Left colon (tissue), 2 donors: ENCODE measurements around the gene YBX2. TPM values are rescaled to one million over a fixed set of nuclear protein-coding genes. Genes with fewer than 3 reads are reported as not detected.
A peak's percentile ranks its signal among the peaks of the same experiment; 100 is the strongest.
"Not testable (repeated sequence)": the region's sequence is repeated elsewhere in the genome, so short reads cannot be mapped to it uniquely, and the experiment has no call there.

Experiments
- ATAC-seq: fragments of 200-7000 bp; cut with Tn5 transposase; one replicate; pipeline ENCODE4 v1.9.1; 2020; ENCODE audit warnings: mild to moderate bottlenecking, moderate library complexity
- DNase-seq, 2 donors: peaks; one replicate each; pipeline ENCODE4 v3.0.0-alpha.2; 2020
- intact Hi-C, 2 donors: fragments of 100-400 bp; cut with DNase I in 1 of 2; cut with micrococcal nuclease in 1 of 2; formaldehyde crosslinking; loops; one replicate each; pipeline versions ENCODE4 v1.11.2 to v1.14.0; 2022; cut with DNase I, micrococcal nuclease
- long read RNA-seq: library from polyadenylated mRNA; unstranded; transcript quantifications from one replicate; pipeline ENCODE4 v2.0.0, GENCODE V29; 2021
- total RNA-seq, 2 donors: library from RNA; stranded (reverse); fragmentation: NEBNext Ultra II Directional; extraction: Animal tissue kit (Norgen Biotek cat#: 25700); gene quantifications; one replicate each; pipeline ENCODE4 v1.2.1, GENCODE V29; 2021
- donor health status: DM: no; HTN: no; CAD: no.
- donor health status: DM: yes; HTN: yes; CAD: no.

YBX2 gene
- total RNA-seq: 10 to 100 TPM; 19.7 to 23.6 TPM
- long read RNA-seq: 0 reads

GRCh38 chr17:7294614-7295153 lies at the start of gene YBX2:
TSS of gene YBX2 (minus strand) at chr17:7294639. CDS start at chr17:7294500, 139 bp downstream.
- peak; percentile 95 for DNase-seq
- intact Hi-C loops: loop anchor here in 1 of 2 donors (2.0 kb wide), 1 partner anchor 14 kb away; the partner anchor contains the start of gene SLC2A4
- ATAC-seq: peak; percentile 81

- ATAC-seq (no peak), DNase-seq (no peak)
- intact Hi-C loops: no loop called here
These were observed 48.8 kb upstream of the YBX2 start for GRCh38 chr17:7343250-7343649.

DNA sequence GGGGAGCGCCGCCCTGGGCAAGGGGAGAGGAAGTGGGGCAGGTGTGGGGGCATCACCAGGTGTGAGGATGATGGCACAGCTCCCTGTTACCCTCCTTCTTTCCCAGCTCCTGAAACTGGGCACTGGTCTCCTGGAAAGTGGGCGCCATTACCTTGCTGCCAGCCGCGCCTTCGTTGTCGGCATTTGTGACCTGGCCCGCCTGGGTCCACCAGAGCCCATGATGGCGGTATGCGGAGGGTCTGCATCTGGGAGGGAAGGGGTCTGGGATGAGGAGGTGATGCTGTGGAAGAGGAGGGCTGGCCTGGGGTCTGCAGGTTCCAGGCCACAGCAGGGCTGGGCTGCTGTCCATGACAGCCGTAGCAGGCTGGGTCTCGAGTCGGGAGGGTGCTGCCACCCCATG lies 47.4 kb upstream of the YBX2 start:
- intact Hi-C loops: no loop called here
- ATAC-seq (no peak), DNase-seq (no peak)

- DNase-seq: no peak
- ATAC-seq: no peak
- intact Hi-C loops: no loop called here
These were observed 45.7 kb upstream of the YBX2 start for GRCh38 chr17:7340179-7340578.

- DNase-seq, intact Hi-C loops, ATAC-seq: not testable (repeated sequence)
These were observed 43.2 kb upstream of the YBX2 start for GRCh38 chr17:7337600-7337999.

GRCh38 chr17:7336240-7337175 lies 42.1 kb upstream of the YBX2 start, which contains the start of gene ACAP1:
TSS of gene ACAP1 (plus strand) at chr17:7336529. CDS start at chr17:7336735, 206 bp downstream.
- DNase-seq (peak; percentile 70 to 79), ATAC-seq (peak; percentile 69)
- intact Hi-C loops: no loop called here

GRCh38 chr17:7335765-7336164 lies 41.3 kb upstream of the YBX2 start:
- ATAC-seq, intact Hi-C loops, DNase-seq: not testable (repeated sequence)

DNA sequence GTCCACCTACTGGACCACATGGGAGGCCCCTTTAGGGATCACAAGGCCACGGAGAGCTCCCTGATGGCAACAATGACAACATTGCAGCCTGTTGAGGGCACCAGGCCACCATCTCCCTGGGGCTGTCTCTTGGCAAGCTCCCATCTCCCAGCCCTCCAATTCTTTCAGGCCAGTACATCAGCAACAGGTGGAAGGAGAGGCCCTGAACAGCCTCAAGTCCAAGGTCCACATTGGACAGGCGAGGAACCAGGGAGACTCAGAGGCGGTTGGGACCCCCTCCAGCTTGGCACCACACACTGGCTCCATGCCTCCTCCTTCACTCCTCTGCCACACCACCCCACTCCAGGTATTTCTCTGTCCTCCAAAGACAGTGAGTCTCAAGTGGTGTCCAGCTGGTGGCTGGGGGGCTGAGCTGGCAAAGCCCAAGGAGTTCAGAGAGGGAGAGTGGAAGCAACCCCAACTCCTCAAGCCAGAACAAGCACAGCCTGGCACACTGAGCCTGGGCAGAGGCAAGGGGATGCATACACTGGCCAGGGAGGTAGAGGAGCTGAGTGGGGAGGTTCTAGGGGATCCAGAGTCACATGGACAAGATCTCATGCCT lies 40.6 kb upstream of the YBX2 start:
- ATAC-seq (no peak), DNase-seq (no peak)
- intact Hi-C loops: no loop called here

GRCh38 chr17:7332600-7333069 lies 38.2 kb upstream of the YBX2 start:
- ATAC-seq, intact Hi-C loops, DNase-seq: not testable (repeated sequence)

DNA sequence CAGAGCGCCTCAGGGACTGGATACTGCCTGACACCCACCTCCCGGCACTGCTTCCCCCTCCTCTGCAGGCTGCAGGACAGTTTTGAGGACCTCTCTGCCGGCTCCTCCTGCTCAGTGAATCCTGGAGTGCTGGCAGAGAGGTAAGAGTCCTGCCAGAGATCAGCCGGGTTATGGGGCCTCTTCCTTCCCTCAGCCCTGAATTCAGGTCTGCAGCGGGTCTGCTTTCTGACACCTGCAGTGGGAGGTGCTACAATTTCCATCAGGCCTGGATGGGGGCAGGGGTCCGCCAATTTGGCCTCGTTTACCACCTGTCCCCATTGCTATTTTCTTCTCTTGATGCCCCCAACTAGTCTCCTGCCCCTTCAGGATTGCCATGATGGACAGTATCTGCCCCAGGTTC lies 37.7 kb upstream of the YBX2 start:
- intact Hi-C loops: no loop called here
- no peak for DNase-seq
- ATAC-seq: no peak

DNA sequence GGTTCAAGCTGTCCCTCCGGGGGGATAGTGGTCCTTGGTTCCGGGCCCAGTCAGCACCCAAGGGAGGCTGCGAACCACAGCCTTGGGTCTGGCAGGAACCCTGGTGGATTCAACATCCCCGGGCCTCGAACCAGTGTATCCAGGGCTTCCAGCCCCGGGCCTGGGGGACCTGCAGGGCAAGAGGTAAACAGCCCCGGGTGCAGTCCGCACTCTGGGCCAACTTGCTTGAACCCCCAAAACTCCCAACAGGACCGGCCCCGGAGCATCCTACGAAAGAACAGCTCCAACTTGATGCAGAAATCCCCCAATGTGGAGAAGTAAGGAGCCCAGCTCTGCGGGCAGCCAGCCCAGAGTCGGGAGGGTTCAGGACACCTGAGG lies 36.2 kb upstream of the YBX2 start:
- intact Hi-C loops: no loop called here
- no peak for ATAC-seq
- no peak for DNase-seq

GRCh38 chr17:7329997-7330637 lies 35.7 kb upstream of the YBX2 start:
- ATAC-seq (peak; percentile 63), DNase-seq (peak; percentile 79 to 86)
- intact Hi-C loops: no loop called here

DNA sequence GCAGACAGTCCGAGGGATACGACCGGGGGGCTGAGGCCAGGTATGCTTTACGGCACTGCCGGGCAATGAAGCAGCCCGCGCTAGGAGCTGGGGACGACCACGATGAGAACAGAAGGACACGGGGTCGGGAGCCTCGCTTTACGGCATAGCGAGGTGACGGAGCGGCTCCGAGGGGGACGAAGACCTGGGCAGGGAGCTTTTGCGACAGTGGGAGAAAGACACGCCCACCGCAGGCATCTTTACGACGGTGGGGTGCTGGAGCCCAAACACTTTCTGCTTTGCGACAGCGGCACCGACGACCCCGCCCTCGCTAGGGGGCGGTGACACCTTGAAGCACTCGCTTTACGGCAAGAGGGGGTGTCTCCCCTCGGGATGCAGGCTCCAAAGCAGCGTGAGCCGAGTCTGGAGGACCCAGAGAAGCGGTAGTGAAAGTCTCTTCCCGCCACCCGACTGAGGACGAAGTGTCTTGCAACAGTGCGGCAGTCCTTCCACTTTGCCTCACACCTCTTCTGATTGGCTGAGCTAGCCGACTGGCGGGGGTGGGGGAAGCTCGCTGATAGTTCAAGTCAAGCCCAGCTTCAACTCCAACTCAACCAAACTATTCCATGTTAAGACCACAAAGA lies 35.0 kb upstream of the YBX2 start:
- intact Hi-C loops: no loop called here
- DNase-seq (peak; percentile 98 to 100), ATAC-seq (peak; percentile 85)

GRCh38 chr17:7328840-7329373 lies 34.5 kb upstream of the YBX2 start, which contains the start of gene NEURL4:
TSS of gene NEURL4 (minus strand) at chr17:7329335. CDS start at chr17:7329312, 23 bp downstream.
- intact Hi-C loops: no loop called here
- ATAC-seq (peak; percentile 37), DNase-seq (no peak)

GRCh38 chr17:7328009-7328408 lies 33.6 kb upstream of the YBX2 start:
- no peak for DNase-seq

DNA sequence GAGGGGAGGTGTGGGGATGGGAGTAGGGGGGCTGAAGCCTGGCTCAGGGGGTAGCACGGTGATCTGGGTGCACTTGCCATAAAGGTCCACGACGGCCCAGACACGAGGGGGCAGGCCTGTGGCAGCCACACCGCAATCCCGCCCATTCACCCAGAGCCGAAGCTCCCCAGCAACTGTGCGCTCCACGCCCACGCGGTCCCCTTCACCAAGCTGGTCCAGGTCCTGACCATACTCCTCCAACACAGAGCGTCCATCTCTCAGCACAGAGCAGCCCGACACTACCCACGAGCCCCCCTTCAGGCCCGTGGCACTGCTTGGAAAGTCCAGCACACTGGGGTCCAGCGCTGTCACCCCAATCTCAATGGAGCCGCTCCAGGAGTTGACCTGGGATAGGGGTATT lies 33.1 kb upstream of the YBX2 start:
- DNase-seq (no peak), ATAC-seq (no peak)
- intact Hi-C loops: no loop called here

More at GRCh38 chr17:7328009-7328408, 33.6 kb upstream of the YBX2 start:
- ATAC-seq: no peak
- intact Hi-C loops: no loop called here

GRCh38 chr17:7327056-7327455 lies 32.6 kb upstream of the YBX2 start:
- no peak for ATAC-seq
- intact Hi-C loops: no loop called here
- DNase-seq: no peak

- intact Hi-C loops: no loop called here
- DNase-seq (no peak), ATAC-seq (no peak)
These were observed 31.7 kb upstream of the YBX2 start for GRCh38 chr17:7326186-7326585.
